A673 (cell line): Measurements from ENCODE around the gene CCSER1. TPM values are rescaled to one million over a fixed set of nuclear protein-coding genes. Genes with fewer than 3 reads are reported as not detected.

ENCODE experiments used
- BruUV-seq: library from RNA; stranded (reverse); fragments of 400-500 nt; replicated peaks from 2 replicates; lab custom pipeline; 2021; lab: Mats Ljungman, UMichigan
- CTCF ChIA-PET: fragments of 300-600 bp; sonication (Branson Sonifier 250); formaldehyde crosslinking; loops from one replicate; lab custom pipeline; 2022; ENCODE audit warnings: antibody characterized with exemption; lab: Charles Lee
- POLR2A ChIA-PET: fragments of 300-600 bp; sonication (Branson Sonifier 250); formaldehyde crosslinking; loops from one replicate; lab custom pipeline; 2022; ENCODE audit warnings: antibody characterized with exemption; ENCODE audit not compliant: low non-redundant PET; lab: Charles Lee
- DNase-seq: peaks from one replicate; pipeline ENCODE4 v3.0.0-alpha.2; 2015; ENCODE audit warnings: low spot score
- H3K27ac ChIP-seq: fragments of 200-600 bp; sonication (generic); 2 replicates; pipeline ENCODE4 v1.5.1; 2016; ENCODE audit warnings: mixed run types, low read depth, mild to moderate bottlenecking, mixed read lengths, antibody characterized with exemption, low read length; ENCODE audit not compliant: poor library complexity, severe bottlenecking
- H3K27me3 ChIP-seq: fragments of 200-600 bp; sonication (generic); replicated peaks from 2 replicates; pipeline ENCODE4 v1.6.1; 2017; ENCODE audit warnings: mixed run types, low read depth, mild to moderate bottlenecking, mixed read lengths, antibody characterized with exemption, low read length; ENCODE audit not compliant: insufficient read depth, poor library complexity
- H3K36me3 ChIP-seq: fragments of 200-600 bp; sonication (generic); 2 replicates; pipeline ENCODE4 v1.6.1; 2016; ENCODE audit warnings: mixed run types, mild to moderate bottlenecking, mixed read lengths, antibody characterized with exemption, low read length; ENCODE audit not compliant: insufficient read depth, poor library complexity, severe bottlenecking
- H3K4me1 ChIP-seq: fragments of 200-600 bp; sonication (generic); 2 replicates; pipeline ENCODE4 v1.6.1; 2017; ENCODE audit warnings: mixed run types, mild to moderate bottlenecking, mixed read lengths, antibody characterized with exemption, low read length; ENCODE audit not compliant: insufficient read depth, poor library complexity, severe bottlenecking
- H3K4me3 ChIP-seq: fragments of 200-600 bp; sonication (generic); 2 replicates; pipeline ENCODE4 v1.5.1; 2016; ENCODE audit warnings: low read depth, mixed run types, mild to moderate bottlenecking, mixed read lengths, low read length; ENCODE audit not compliant: poor library complexity, severe bottlenecking
- H3K9me3 ChIP-seq: fragments of 200-600 bp; sonication (generic); 2 replicates; pipeline ENCODE4 v1.6.1; 2016; ENCODE audit warnings: mixed run types, low read depth, mild to moderate bottlenecking, mixed read lengths, antibody characterized with exemption, low read length; ENCODE audit not compliant: poor library complexity, severe bottlenecking
- CTCF ChIP-seq: fragments of 300-800, 200-600 bp; sonication (generic); conservative IDR thresholded peaks from 2 replicates; pipeline ENCODE4 v1.5.1; 2017; ENCODE audit warnings: low read depth, mild to moderate bottlenecking, antibody characterized with exemption, low read length, moderate library complexity, mixed read lengths
- EZH2 ChIP-seq: fragments of 200-600 bp; sonication (generic); IDR thresholded peaks from 2 replicates; pipeline ENCODE4 v1.6.1; 2017; ENCODE audit warnings: borderline replicate concordance, low read depth, mild to moderate bottlenecking, mixed read lengths, antibody characterized with exemption, low read length; ENCODE audit not compliant: poor library complexity, severe bottlenecking
- intact Hi-C: fragments of 100-400 bp; cut with micrococcal nuclease; formaldehyde crosslinking; loops from one replicate; pipeline ENCODE4 v1.10.0; 2022; ENCODE audit not compliant: unreplicated experiment
- total RNA-seq: library from RNA; stranded (reverse); gene quantifications from 2 replicates; pipeline ENCODE4 v1.2.3, GENCODE V29; 2021

The CCSER1 gene
- total RNA-seq, 1 experiment from 2014 or later = not detected

GRCh38 chr4:90970021-90970420 lies 842.8 kb downstream of the CCSER1 start:
- CTCF ChIA-PET = no interaction called here
- TF ChIP-seq EZH2 (no peak), CTCF (no peak)
- no TSS peak for BruUV-seq

GRCh38 chr4:90977726-90978125 lies 850.5 kb downstream of the CCSER1 start:
- Histone ChIP-seq H3K27ac (no peak overlapping the region), H3K4me1 (no peaks in the 10 kb centered on the region), H3K36me3 (no peaks in the 10 kb centered on the region), H3K9me3 (no peaks in the 10 kb centered on the region), H3K27me3 (no peaks in the 10 kb centered on the region), H3K4me3 (no peak overlapping the region)
- DNase-seq = no peak
- POLR2A ChIA-PET = no interaction called here
- intact Hi-C loops = no loop called here
- BruUV-seq = no TSS peak
- CTCF ChIA-PET = no interaction called here
- no peak for TF ChIP-seq EZH2
- no peak for TF ChIP-seq CTCF

More at GRCh38 chr4:90970021-90970420, 842.8 kb downstream of the CCSER1 start:
- POLR2A ChIA-PET = no interaction called here
- Histone ChIP-seq H3K4me3 (no peak overlapping the region), H3K9me3 (no peaks in the 10 kb centered on the region), H3K4me1 (no peaks in the 10 kb centered on the region), H3K36me3 (no peaks in the 10 kb centered on the region), H3K27ac (no peak overlapping the region), H3K27me3 (no peaks in the 10 kb centered on the region)
- intact Hi-C loops = no loop called here
- DNase-seq = no peak

DNA sequence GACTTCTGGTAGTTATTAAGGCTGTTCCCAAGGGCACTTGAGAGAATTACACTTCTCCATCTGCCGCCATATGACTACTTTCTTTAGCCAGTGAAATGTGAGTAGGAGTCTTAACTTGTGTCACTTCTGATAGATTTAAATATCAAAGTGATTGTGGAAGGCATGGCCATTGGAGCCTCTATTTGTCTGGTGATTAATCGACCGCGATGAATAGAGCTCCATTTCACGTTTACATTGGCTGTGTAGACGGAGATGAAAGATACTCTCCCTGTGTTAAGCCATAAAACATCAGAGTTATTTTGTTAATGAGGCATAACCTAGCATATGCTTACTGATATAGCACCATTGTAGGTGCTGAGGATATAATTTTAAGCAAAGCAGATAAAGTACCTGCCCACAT lies 852.4 kb downstream of the CCSER1 start:
- Histone ChIP-seq H3K4me1 (no peaks in the 10 kb centered on the region), H3K4me3 (no peak overlapping the region), H3K27ac (no peak overlapping the region), H3K36me3 (no peaks in the 10 kb centered on the region), H3K9me3 (no peaks in the 10 kb centered on the region), H3K27me3 (no peaks in the 10 kb centered on the region)
- POLR2A ChIA-PET = no interaction called here
- DNase-seq = no peak
- no peak for TF ChIP-seq CTCF
- no peak for TF ChIP-seq EZH2
- no TSS peak for BruUV-seq
- CTCF ChIA-PET = no interaction called here
- intact Hi-C loops = no loop called here
